Transverse colon (tissue), 4 donors: ENCODE results near the gene TTLL6.

ENCODE experiments used
- POLR2A ChIP-seq: fragments of 450-650 bp; IDR thresholded peaks from one replicate; pipeline ENCODE4 v1.6.1; 2016; ENCODE audit warnings: antibody characterized with exemption, mild to moderate bottlenecking, moderate library complexity
- POLR2AphosphoS5 ChIP-seq, 3 donors: sonication (generic); formaldehyde crosslinking; IDR thresholded peaks; one replicate each; pipeline ENCODE4 v1.6.1; 2016; ENCODE audit warnings: antibody characterized with exemption in 3 of 3
- TF ChIP-seq, protein P1 (sequence below), 5 experiments: fragments of 200-600 bp in 3 of 5; fragments of 450-650 bp in 2 of 5; sonication (generic) in 3 of 5; IDR thresholded peaks; 1 replicate in 2 of 5; 2 replicates in 3 of 5; pipeline ENCODE4 v1.5.1; 2016 to 2017; ENCODE audit warnings: antibody characterized with exemption in 5 of 5, inconsistent platforms in 3 of 5, mild to moderate bottlenecking in 2 of 5, moderate library complexity in 1 of 5

GRCh38 chr17:48740537-48740936 lies 76.5 kb downstream of the TTLL6 start:
- TF ChIP-seq, protein P1, sequence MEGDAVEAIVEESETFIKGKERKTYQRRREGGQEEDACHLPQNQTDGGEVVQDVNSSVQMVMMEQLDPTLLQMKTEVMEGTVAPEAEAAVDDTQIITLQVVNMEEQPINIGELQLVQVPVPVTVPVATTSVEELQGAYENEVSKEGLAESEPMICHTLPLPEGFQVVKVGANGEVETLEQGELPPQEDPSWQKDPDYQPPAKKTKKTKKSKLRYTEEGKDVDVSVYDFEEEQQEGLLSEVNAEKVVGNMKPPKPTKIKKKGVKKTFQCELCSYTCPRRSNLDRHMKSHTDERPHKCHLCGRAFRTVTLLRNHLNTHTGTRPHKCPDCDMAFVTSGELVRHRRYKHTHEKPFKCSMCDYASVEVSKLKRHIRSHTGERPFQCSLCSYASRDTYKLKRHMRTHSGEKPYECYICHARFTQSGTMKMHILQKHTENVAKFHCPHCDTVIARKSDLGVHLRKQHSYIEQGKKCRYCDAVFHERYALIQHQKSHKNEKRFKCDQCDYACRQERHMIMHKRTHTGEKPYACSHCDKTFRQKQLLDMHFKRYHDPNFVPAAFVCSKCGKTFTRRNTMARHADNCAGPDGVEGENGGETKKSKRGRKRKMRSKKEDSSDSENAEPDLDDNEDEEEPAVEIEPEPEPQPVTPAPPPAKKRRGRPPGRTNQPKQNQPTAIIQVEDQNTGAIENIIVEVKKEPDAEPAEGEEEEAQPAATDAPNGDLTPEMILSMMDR (IDR thresholded peaks at IDR 0.05): no peak
- TF ChIP-seq POLR2AphosphoS5 (IDR thresholded peaks at IDR 0.05) (no peak), POLR2A (no peak)
